Activated naive CD8-positive, alpha-beta T cell treated with anti-CD3 and anti-CD28 coated beads, Interleukin-2, amount 10 ng/mL, durations not matched to agents 7 days and 5 days (primary cell): Measurements from ENCODE around the gene CPNE4. TPM values are rescaled to one million over a fixed set of nuclear protein-coding genes. Genes with fewer than 3 reads are reported as not detected.
"Not testable (repeated sequence)": the region's sequence is repeated elsewhere in the genome, so short reads cannot be mapped to it uniquely, and the experiment has no call there.

Experiments used
- ATAC-seq: fragments of 150-1000 bp; cut with Tn5 transposase; one replicate; pipeline ENCODE4 v1.10.0; 2021; ENCODE audit warnings: low read depth, moderate library complexity
- POLR2A ChIA-PET: fragments of 350-600 bp; sonication (Branson Sonifier 250); formaldehyde crosslinking; loops from one replicate; lab custom pipeline; 2021; ENCODE audit warnings: antibody characterized with exemption; lab: Charles Lee
- DNase-seq: peaks from one replicate; pipeline ENCODE4 v3.0.0; 2021
- H3K27ac Mint-ChIP-seq: one replicate; pipeline ENCODE4 v1.8.0; 2022; ENCODE audit warnings: mild to moderate bottlenecking, mixed read lengths
- H3K27me3 Mint-ChIP-seq: one replicate; pipeline ENCODE4 v1.8.0; 2022; ENCODE audit warnings: mild to moderate bottlenecking, moderate library complexity, mixed read lengths
- H3K36me3 Mint-ChIP-seq: one replicate; pipeline ENCODE4 v1.8.0; 2021; ENCODE audit warnings: mild to moderate bottlenecking, mixed read lengths
- H3K4me1 Mint-ChIP-seq: one replicate; pipeline ENCODE4 v1.8.0; 2021; ENCODE audit warnings: mixed read lengths
- H3K4me3 Mint-ChIP-seq: one replicate; pipeline ENCODE4 v1.8.0; 2022; ENCODE audit warnings: mild to moderate bottlenecking, moderate library complexity, mixed read lengths
- H3K9me3 Mint-ChIP-seq: one replicate; pipeline ENCODE4 v1.8.0; 2021; ENCODE audit warnings: mixed read lengths
- total RNA-seq, 2 experiments: library from RNA; stranded (reverse); gene quantifications; one replicate each; pipeline ENCODE4 v1.2.3, GENCODE V29; 2021

CPNE4 gene
- total RNA-seq = not detected

GRCh38 chr3:132034486-132035464 lies at the start of gene CPNE4:
TSS of gene CPNE4 (minus strand) at chr3:132035014.
- peaks cover 6% of the 10 kb centered on the region for H3K4me1 Mint-ChIP-seq

GRCh38 chr3:132083583-132084279 lies 48.9 kb upstream of the CPNE4 start:
- Mint-ChIP-seq H3K4me1 (no peaks in the 10 kb centered on the region), H3K27me3 (no peaks in the 10 kb centered on the region), H3K4me3 (no peak overlapping the region), H3K9me3 (no peaks in the 10 kb centered on the region), H3K27ac (no peak overlapping the region), H3K36me3 (no peaks in the 10 kb centered on the region)
- DNase-seq (no peak), ATAC-seq (no peak)
- POLR2A ChIA-PET = no interaction called here

More at GRCh38 chr3:132034486-132035464, at the start of gene CPNE4:
- Mint-ChIP-seq H3K4me3 (no peak within 1 kb of the TSS), H3K36me3 (no peaks in the 10 kb centered on the region), H3K27me3 (peaks cover 50% of the 10 kb centered on the region), H3K27ac (no peak within 1 kb of the TSS), H3K9me3 (no peaks in the 10 kb centered on the region)
- ATAC-seq (peak; percentile 96), DNase-seq (peak; percentile 88)
- POLR2A ChIA-PET = no interaction called here

GRCh38 chr3:132083159-132083558 lies 48.3 kb upstream of the CPNE4 start:
- Mint-ChIP-seq H3K36me3 (no peaks in the 10 kb centered on the region), H3K27me3 (no peaks in the 10 kb centered on the region), H3K4me3 (no peak overlapping the region), H3K4me1 (no peaks in the 10 kb centered on the region), H3K27ac (no peak overlapping the region), H3K9me3 (no peaks in the 10 kb centered on the region)
- POLR2A ChIA-PET = no interaction called here
- ATAC-seq (no peak), DNase-seq (no peak)

GRCh38 chr3:132079147-132079546 lies 44.3 kb upstream of the CPNE4 start:
- no peak overlapping the region for H3K4me3 Mint-ChIP-seq
- H3K27me3 Mint-ChIP-seq = no peaks in the 10 kb centered on the region
- no peaks in the 10 kb centered on the region for H3K9me3 Mint-ChIP-seq
- no peak overlapping the region for H3K27ac Mint-ChIP-seq
- H3K4me1 Mint-ChIP-seq = no peaks in the 10 kb centered on the region
- H3K36me3 Mint-ChIP-seq = no peaks in the 10 kb centered on the region
- no peak for ATAC-seq
- no peak for DNase-seq
- POLR2A ChIA-PET = no interaction called here

GRCh38 chr3:132073771-132074170 lies 39.0 kb upstream of the CPNE4 start:
- Mint-ChIP-seq H3K27me3 (no peaks in the 10 kb centered on the region), H3K27ac (no peak overlapping the region), H3K4me3 (no peak overlapping the region), H3K4me1 (no peaks in the 10 kb centered on the region), H3K9me3 (no peaks in the 10 kb centered on the region), H3K36me3 (no peaks in the 10 kb centered on the region)
- ATAC-seq = no peak
- DNase-seq = no peak
- POLR2A ChIA-PET = no interaction called here

- Mint-ChIP-seq H3K36me3 (no peaks in the 10 kb centered on the region), H3K9me3 (no peaks in the 10 kb centered on the region), H3K27ac (no peak overlapping the region), H3K4me3 (no peak overlapping the region), H3K4me1 (no peaks in the 10 kb centered on the region), H3K27me3 (no peaks in the 10 kb centered on the region)
- ATAC-seq (no peak), DNase-seq (no peak)
- POLR2A ChIA-PET = no interaction called here
These were observed 36.2 kb upstream of the CPNE4 start for GRCh38 chr3:132071043-132071442.

- H3K9me3 Mint-ChIP-seq = no peaks in the 10 kb centered on the region
- POLR2A ChIA-PET = no interaction called here
- no peaks in the 10 kb centered on the region for H3K36me3 Mint-ChIP-seq
- H3K4me3 Mint-ChIP-seq = no peak overlapping the region
- no peaks in the 10 kb centered on the region for H3K4me1 Mint-ChIP-seq
- H3K27ac Mint-ChIP-seq = no peak overlapping the region
- DNase-seq (no peak), ATAC-seq (no peak)
- H3K27me3 Mint-ChIP-seq = peaks cover 3% of the 10 kb centered on the region
These were observed 29.3 kb upstream of the CPNE4 start for GRCh38 chr3:132064114-132064513.

GRCh38 chr3:132062535-132062934 lies 27.7 kb upstream of the CPNE4 start:
- H3K9me3 Mint-ChIP-seq = no peaks in the 10 kb centered on the region
- DNase-seq = no peak
- no peak overlapping the region for H3K27ac Mint-ChIP-seq
- POLR2A ChIA-PET = no interaction called here
- peaks cover 3% of the 10 kb centered on the region for H3K27me3 Mint-ChIP-seq
- ATAC-seq = no peak
- H3K4me1 Mint-ChIP-seq = no peaks in the 10 kb centered on the region
- H3K36me3 Mint-ChIP-seq = no peaks in the 10 kb centered on the region
- H3K4me3 Mint-ChIP-seq = no peak overlapping the region

GRCh38 chr3:132055872-132056271 lies 21.1 kb upstream of the CPNE4 start:
- no peak for DNase-seq
- no peak overlapping the region for H3K27ac Mint-ChIP-seq
- ATAC-seq = no peak
- H3K4me3 Mint-ChIP-seq = no peak overlapping the region
- no peaks in the 10 kb centered on the region for H3K9me3 Mint-ChIP-seq
- H3K27me3 Mint-ChIP-seq = no peaks in the 10 kb centered on the region
- no peaks in the 10 kb centered on the region for H3K4me1 Mint-ChIP-seq
- POLR2A ChIA-PET = no interaction called here
- no peaks in the 10 kb centered on the region for H3K36me3 Mint-ChIP-seq

GRCh38 chr3:132047209-132047608 lies 12.4 kb upstream of the CPNE4 start:
- no peaks in the 10 kb centered on the region for H3K4me1 Mint-ChIP-seq
- H3K9me3 Mint-ChIP-seq = no peaks in the 10 kb centered on the region
- no peak overlapping the region for H3K27ac Mint-ChIP-seq
- POLR2A ChIA-PET = no interaction called here
- H3K4me3 Mint-ChIP-seq = no peak overlapping the region
- no peaks in the 10 kb centered on the region for H3K27me3 Mint-ChIP-seq
- H3K36me3 Mint-ChIP-seq = no peaks in the 10 kb centered on the region
- ATAC-seq = no peak
- no peak for DNase-seq

GRCh38 chr3:132044874-132045273 lies 10.1 kb upstream of the CPNE4 start:
- H3K4me3 Mint-ChIP-seq, ATAC-seq, POLR2A ChIA-PET, DNase-seq, H3K4me1 Mint-ChIP-seq, H3K27ac Mint-ChIP-seq, H3K9me3 Mint-ChIP-seq, H3K27me3 Mint-ChIP-seq, H3K36me3 Mint-ChIP-seq: not testable (repeated sequence)

- ATAC-seq (no peak), DNase-seq (no peak)
- Mint-ChIP-seq H3K36me3 (no peaks in the 10 kb centered on the region), H3K27me3 (peaks cover 2% of the 10 kb centered on the region), H3K4me3 (no peak overlapping the region), H3K27ac (no peak overlapping the region), H3K4me1 (no peaks in the 10 kb centered on the region), H3K9me3 (no peaks in the 10 kb centered on the region)
- POLR2A ChIA-PET = no interaction called here
These were observed 7.9 kb upstream of the CPNE4 start for GRCh38 chr3:132042681-132043080.

GRCh38 chr3:132038198-132038825 lies 3.5 kb upstream of the CPNE4 start:
- H3K4me1 Mint-ChIP-seq = peaks cover 6% of the 10 kb centered on the region
- H3K4me3 Mint-ChIP-seq = no peak overlapping the region
- H3K36me3 Mint-ChIP-seq = no peaks in the 10 kb centered on the region
- DNase-seq = no peak
- no peaks in the 10 kb centered on the region for H3K9me3 Mint-ChIP-seq
- POLR2A ChIA-PET = no interaction called here
- ATAC-seq = no peak
- H3K27me3 Mint-ChIP-seq = peaks cover 26% of the 10 kb centered on the region
- H3K27ac Mint-ChIP-seq = no peak overlapping the region
